ENCODE results near the gene NHSL1.

Gene NHSL1

DNA sequence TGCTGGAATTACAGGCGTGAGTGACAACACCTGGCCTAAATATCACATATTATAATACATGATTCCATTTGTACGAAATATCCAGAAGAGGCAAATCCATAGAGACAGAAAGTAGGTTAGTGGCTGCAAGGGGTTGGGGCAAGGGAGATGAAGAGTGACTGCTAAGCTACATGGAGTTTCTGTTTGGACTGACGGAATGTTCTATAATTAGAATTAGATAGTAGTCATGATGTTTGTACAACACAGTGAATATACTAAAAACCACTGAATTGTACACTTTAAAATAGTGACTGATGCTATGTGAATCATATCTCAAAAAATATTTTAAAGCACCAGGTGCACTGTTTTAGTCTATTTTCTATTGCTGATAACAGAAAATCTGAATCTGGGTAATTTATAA is 99.0 kb downstream of the NHSL1 start:
- no peak for FAIRE-seq

- FAIRE-seq: no peak
Measured at GRCh38 chr6:138397128-138398122, 101.9 kb downstream of the NHSL1 start.

DNA sequence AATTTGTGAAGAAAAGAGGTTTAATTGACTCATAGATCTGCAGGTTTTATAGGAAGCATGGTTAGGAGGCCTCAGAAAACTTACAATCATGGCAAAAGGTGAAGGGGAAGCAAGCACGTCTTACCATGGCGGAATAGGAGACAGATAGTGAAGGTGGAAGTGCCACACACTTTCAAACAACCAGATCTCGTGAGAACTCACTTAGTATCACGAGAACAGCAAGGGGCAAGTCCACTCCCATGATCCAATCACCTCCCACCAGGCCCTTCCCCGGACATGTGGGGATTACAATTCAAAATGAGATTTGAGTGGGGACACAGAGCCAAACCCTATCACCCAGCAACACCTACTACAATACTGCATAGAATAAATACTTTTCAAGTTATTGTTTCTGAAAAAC is 102.6 kb downstream of the NHSL1 start:
- FAIRE-seq: no peak

- no peak for FAIRE-seq
Measured at GRCh38 chr6:138393871-138394783, 105.2 kb downstream of the NHSL1 start.

- FAIRE-seq: no peak
Measured at GRCh38 chr6:138389551-138389950, 109.7 kb downstream of the NHSL1 start.

GRCh38 chr6:138387577-138388368 is 111.5 kb downstream of the NHSL1 start:
- FAIRE-seq: no peak

- FAIRE-seq: no peak
Measured at GRCh38 chr6:138386897-138387296, 112.4 kb downstream of the NHSL1 start.

- FAIRE-seq: no peak
Measured at GRCh38 chr6:138383776-138384175, 115.5 kb downstream of the NHSL1 start.

GRCh38 chr6:138382498-138383265 is 116.6 kb downstream of the NHSL1 start:
- FAIRE-seq: no peak

DNA sequence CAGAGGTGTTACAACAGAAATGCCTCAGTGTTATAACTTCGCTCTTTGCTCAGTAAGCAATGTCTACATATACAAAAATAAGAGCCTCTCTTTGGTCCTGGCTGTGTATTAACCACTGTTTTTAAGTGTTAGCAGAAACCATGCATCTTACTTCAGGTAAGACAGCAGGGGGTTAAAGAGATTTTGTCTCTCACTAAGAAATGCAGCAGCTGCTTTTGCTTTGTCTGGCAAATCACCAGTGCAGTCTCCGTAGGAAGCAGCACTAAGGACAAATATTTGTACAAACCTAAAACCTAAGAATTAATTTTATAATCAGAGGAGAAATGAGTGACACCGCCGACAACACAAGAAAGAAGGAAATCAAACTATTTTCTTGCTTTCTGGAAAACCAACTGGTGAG is 120.8 kb downstream of the NHSL1 start:
- no peak for FAIRE-seq

- FAIRE-seq: no peak
Measured at GRCh38 chr6:138377844-138378243, 121.5 kb downstream of the NHSL1 start, which contains the start of gene SMIM28. SMIM28 (plus strand) TSS chr6:138377905; CDS start chr6:138378073, 168 bp downstream.

DNA sequence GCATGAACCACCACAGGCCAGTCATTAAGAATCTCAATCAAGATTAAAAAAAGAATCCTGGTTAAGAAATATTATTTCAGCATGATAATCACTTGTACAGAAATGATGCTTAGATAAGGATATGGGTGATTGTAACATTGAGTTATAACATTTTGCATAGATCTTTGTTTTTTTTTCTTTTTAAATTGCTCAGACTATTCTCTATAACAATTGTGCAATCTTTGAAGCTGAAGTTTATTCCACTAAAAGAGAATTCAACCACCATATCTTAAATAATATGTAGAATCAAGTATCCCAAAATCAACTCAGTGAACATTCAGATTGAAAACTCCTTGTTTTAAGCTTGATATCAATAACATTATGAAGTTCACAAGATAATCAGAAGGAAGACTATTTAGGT is 122.3 kb downstream of the NHSL1 start:
- FAIRE-seq: no peak

- no peak for FAIRE-seq
Measured at GRCh38 chr6:138374815-138375214, 124.5 kb downstream of the NHSL1 start.

DNA sequence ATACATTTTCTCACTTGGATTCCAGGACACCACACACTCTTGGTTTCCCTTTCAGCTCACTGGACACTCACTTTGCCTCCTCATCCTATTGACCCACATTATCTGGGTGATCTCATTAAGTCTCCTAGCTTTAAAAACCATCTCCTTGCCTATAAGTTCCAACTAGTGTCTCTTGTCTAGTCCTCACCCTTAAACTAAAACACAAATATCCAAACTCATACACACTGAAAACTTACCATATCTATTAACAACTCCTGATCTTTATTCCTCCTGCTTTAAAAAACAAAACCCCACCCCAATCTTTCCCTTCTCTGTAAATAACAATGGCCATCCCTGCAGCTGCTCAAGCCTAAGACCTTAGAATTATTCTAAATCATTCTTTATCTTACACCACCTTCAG is 125.1 kb downstream of the NHSL1 start:
- FAIRE-seq: no peak

DNA sequence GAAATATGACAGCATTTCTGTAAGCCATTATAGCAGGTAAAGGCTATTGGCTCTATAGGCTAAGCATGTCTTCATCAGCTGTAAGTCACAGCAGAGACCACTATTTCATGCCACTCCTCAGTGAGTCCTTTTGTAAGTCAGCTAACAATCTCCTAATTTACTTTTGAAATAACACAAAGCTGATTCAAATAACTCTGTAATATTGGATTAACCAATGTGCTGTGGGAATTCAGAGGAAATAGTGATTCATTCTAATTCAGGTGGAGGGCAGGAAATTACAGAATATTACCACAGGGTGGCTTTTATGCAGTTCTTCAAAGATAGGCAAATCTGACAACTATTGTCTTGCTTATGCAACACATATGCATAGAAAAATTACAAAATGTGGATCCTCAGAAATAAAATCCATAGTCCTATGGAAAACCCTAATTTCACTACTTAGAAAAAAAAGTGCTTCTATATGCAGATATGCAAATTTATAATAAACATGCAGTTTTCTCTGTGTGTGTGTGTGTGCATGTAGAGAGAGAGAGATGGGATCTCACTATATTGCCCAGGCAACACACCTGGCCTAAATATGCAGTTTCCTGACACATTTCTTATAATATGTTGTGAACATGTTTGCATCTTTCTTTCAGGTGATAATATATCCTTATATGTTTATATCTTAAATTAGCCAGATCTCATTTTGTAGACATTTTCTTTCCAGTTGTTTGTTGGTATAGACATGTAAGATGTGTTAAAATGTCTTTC is 126.4 kb downstream of the NHSL1 start:
- FAIRE-seq: no peak

All from TTC549 (cell line).